Measurements from ENCODE around the gene IQCH. TPM values are rescaled to one million over a fixed set of nuclear protein-coding genes. Genes with fewer than 3 reads are reported as not detected.

The IQCH gene
- total RNA-seq, 2 donors from 2014 or later: 3.6 to 3.7 TPM

DNA sequence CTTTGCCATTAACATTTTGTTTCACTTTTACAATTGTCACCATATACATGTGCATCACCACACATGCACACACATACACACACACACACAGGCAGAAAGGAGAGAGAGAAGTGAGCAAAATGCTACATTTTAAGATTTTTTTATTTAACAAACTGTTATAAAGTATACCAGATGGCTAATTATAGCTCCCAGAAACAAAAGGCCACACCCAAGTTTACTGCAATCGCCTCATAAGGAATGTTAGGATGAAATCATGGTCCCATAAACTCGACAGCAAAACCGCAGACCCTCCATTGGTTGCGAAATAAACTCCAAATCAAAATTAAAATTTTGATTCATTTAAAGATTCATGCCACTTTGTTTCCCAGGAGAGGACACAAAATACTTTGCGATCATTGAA lies 250.2 kb downstream of the IQCH start:
- Mint-ChIP-seq H3K4me3 (no peak overlapping the region), H3K27ac (no peak overlapping the region), H3K4me1 (ENCODE audit: low read depth) (no peaks in the 10 kb centered on the region), H3K36me3 (ENCODE audit: insufficient read depth in 2 of 2) (no peaks in the 10 kb centered on the region), H3K27me3 (ENCODE audit: low read depth) (no peaks in the 10 kb centered on the region), H3K9me3 (no peaks in the 10 kb centered on the region)
- ATAC-seq (replicated peaks in 1 of 2) (no peak), DNase-seq (no peak)

- DNase-seq (no peak), ATAC-seq (replicated peaks in 1 of 2) (no peak)
- Mint-ChIP-seq H3K4me1 (ENCODE audit: low read depth) (no peaks in the 10 kb centered on the region), H3K4me3 (no peak overlapping the region), H3K27ac (no peak overlapping the region), H3K9me3 (no peaks in the 10 kb centered on the region), H3K27me3 (ENCODE audit: low read depth) (no peaks in the 10 kb centered on the region), H3K36me3 (ENCODE audit: insufficient read depth in 2 of 2) (no peaks in the 10 kb centered on the region)
Observed at GRCh38 chr15:67505675-67506572, 251.3 kb downstream of the IQCH start.

DNA sequence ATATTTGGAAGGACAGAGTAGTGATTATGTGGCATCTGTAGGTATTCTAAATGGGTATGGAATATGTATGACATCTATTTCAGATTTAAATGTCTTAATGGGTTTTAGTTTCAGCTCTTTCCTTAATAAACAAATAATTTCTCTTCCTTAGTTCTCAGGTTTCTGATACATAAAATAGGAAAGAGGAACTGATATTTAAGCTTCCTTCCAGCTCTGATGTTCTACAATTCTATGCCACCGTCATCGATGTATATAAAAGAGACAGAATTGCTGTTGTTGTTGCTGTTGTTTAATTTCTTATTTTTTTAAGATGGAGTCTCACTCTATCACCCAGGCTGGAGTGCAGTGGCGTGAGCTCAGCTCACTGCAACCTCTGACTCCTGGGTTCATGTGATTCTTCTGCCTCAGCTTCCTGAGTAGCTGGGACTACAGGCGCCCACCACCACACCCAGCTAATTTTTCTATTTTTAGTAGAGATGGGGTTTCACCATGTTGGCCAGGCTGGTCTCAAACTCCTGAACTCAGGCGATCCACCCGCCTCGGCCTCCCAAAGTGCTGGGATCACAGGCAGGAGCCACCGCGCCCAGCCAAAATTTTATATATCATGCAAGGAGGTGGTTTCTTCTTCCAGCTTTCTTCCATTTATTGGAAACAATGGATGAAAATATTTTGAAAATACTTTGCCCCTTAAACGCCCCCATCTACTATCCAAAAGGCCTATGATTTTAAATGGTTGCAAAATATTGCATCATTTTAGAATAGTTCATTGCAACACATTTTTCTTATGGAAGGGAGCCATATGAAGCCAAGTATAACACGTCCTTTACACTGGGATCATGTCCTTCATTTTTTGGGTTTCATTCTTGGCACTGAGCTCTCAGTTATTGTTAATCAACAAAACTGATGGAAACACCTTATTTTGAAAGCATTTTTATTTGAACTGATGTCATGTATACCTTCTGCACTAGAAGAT lies 252.5 kb downstream of the IQCH start:
- Mint-ChIP-seq H3K4me1 (ENCODE audit: low read depth) (peaks cover 5% of the 10 kb centered on the region), H3K9me3 (no peaks in the 10 kb centered on the region)
- ATAC-seq (replicated peaks in 1 of 2): no peak

GRCh38 chr15:67508407-67508806 lies 253.8 kb downstream of the IQCH start:
- DNase-seq: no peak
- Mint-ChIP-seq H3K36me3 (ENCODE audit: insufficient read depth in 2 of 2) (no peaks in the 10 kb centered on the region), H3K4me3 (no peak overlapping the region), H3K4me1 (ENCODE audit: low read depth) (peaks cover 5% of the 10 kb centered on the region), H3K27ac (no peak overlapping the region), H3K27me3 (ENCODE audit: low read depth) (no peaks in the 10 kb centered on the region), H3K9me3 (no peaks in the 10 kb centered on the region)
- ATAC-seq (replicated peaks in 1 of 2): no peak

More for the DNA sequence above, 252.5 kb downstream of the IQCH start:
- no peaks in the 10 kb centered on the region for H3K36me3 Mint-ChIP-seq (ENCODE audit: insufficient read depth in 2 of 2)
- no peak overlapping the region for H3K4me3 Mint-ChIP-seq
- no peaks in the 10 kb centered on the region for H3K27me3 Mint-ChIP-seq (ENCODE audit: low read depth)
- DNase-seq: no peak
- no peak overlapping the region for H3K27ac Mint-ChIP-seq

DNA sequence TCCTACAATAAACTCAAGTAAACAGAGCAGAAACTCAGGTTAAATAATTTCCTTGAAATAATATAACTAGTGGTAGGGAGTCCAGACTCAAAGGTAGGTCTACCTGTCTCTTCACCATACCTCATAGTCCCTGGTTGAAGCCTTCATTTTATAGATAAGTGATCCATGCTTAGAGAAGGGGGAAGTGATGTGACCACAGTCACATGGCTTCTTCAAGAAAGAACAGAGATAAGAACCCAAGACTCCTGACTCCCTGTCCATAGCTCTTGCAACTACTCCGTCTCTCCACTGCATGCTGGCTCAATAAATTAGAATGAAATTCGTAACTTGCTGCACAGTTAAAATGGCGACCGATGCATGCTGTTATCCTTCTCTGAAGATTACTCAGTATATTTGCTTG lies 255.3 kb downstream of the IQCH start:
- H3K36me3 Mint-ChIP-seq (ENCODE audit: insufficient read depth in 2 of 2): no peaks in the 10 kb centered on the region
- no peaks in the 10 kb centered on the region for H3K27me3 Mint-ChIP-seq (ENCODE audit: low read depth)
- peaks cover 5% of the 10 kb centered on the region for H3K4me1 Mint-ChIP-seq (ENCODE audit: low read depth)
- H3K9me3 Mint-ChIP-seq: no peaks in the 10 kb centered on the region
- H3K4me3 Mint-ChIP-seq: no peak overlapping the region
- ATAC-seq (replicated peaks in 1 of 2) (no peak), DNase-seq (no peak)
- no peak overlapping the region for H3K27ac Mint-ChIP-seq

DNA sequence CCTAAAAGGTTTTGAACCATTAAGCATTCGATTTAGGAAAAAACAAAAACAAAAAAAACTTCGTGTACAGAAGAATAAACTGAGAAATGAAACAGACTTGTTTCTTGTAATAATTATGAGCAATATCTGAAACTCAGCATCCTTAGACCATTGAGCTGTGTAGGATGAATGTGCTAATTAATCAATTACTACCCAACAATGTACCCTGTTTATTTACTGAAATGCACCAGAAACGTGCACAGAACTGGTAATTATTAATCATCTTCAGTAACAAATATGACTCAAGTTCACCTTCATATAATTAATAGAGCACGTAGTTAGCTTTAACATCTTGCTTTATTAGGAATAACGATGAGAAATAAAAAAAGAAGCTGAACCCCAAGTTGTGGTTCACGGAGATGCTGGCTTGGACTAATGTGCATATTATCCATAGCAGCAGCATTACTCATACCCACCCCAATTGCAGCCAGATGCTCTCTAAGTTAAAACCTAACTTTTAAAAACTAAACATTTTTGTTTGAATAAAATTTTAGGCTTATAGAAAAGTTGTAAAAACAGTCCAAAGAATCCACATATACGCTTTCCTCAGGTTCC lies 256.1 kb downstream of the IQCH start:
- Mint-ChIP-seq H3K9me3 (no peaks in the 10 kb centered on the region), H3K4me1 (ENCODE audit: low read depth) (peaks cover 5% of the 10 kb centered on the region), H3K27me3 (ENCODE audit: low read depth) (no peaks in the 10 kb centered on the region), H3K36me3 (ENCODE audit: insufficient read depth in 2 of 2) (no peaks in the 10 kb centered on the region), H3K4me3 (no peak overlapping the region), H3K27ac (no peak overlapping the region)
- ATAC-seq (replicated peaks in 1 of 2) (no peak), DNase-seq (no peak)

DNA sequence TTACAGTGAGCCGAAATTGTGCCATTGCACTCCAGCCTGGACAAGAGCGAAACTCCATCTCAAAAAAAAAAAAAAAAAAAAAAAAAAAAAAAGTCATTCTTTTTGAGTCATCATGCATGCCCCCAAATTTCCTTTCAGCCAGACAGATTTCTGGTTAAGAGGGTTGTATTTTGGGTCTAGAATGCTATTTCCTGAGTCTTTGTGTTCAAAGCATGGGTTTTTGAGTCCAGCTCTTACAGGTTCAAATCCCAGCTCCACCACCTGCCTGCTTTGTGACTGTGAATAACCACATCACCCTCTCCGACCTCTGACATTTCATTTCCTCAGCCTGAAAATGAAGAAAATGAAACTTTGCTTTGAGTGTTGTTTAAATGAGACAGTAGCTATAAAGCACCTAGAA lies 257.0 kb downstream of the IQCH start:
- ATAC-seq (replicated peaks in 1 of 2) (no peak), DNase-seq (peak in 1 of 2 donors; percentile 3)
- Mint-ChIP-seq H3K27ac (no peak overlapping the region), H3K36me3 (ENCODE audit: insufficient read depth in 2 of 2) (no peaks in the 10 kb centered on the region), H3K4me1 (ENCODE audit: low read depth) (peaks cover 5% of the 10 kb centered on the region), H3K27me3 (ENCODE audit: low read depth) (no peaks in the 10 kb centered on the region), H3K9me3 (no peaks in the 10 kb centered on the region), H3K4me3 (no peak overlapping the region)

DNA sequence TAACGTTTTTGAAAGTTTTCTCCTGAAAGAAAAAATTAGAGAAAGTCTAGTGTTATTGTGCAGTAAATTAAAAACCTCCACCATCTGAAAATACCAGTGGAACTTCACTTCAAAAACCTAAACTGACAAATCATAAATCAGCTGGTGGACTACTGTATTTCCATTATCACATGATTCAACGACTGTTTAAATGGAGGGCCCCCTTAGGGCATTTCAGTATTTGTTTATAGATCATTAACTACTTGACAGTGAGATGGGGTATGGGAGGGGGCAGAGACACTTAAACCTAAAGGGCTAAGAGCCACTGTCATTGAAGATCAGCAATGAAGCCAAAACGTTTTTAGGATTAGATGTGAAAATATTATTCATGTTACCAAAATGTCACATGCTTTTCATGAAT lies 257.6 kb downstream of the IQCH start:
- H3K36me3 Mint-ChIP-seq (ENCODE audit: insufficient read depth in 2 of 2): no peaks in the 10 kb centered on the region
- no peaks in the 10 kb centered on the region for H3K27me3 Mint-ChIP-seq (ENCODE audit: low read depth)

GRCh38 chr15:67512933-67513714 lies 258.5 kb downstream of the IQCH start:
- ATAC-seq (replicated peaks in 1 of 2) (no peak), DNase-seq (no peak)
- Mint-ChIP-seq H3K36me3 (ENCODE audit: insufficient read depth in 2 of 2) (no peaks in the 10 kb centered on the region), H3K27me3 (ENCODE audit: low read depth) (no peaks in the 10 kb centered on the region), H3K4me1 (ENCODE audit: low read depth) (peaks cover 5% of the 10 kb centered on the region), H3K27ac (no peak overlapping the region), H3K9me3 (no peaks in the 10 kb centered on the region), H3K4me3 (no peak overlapping the region)

More for the DNA sequence above, 257.6 kb downstream of the IQCH start:
- ATAC-seq (replicated peaks in 1 of 2) (no peak), DNase-seq (no peak)
- H3K9me3 Mint-ChIP-seq: no peaks in the 10 kb centered on the region
- H3K4me1 Mint-ChIP-seq (ENCODE audit: low read depth): peaks cover 5% of the 10 kb centered on the region
- H3K27ac Mint-ChIP-seq: no peak overlapping the region
- H3K4me3 Mint-ChIP-seq: no peak overlapping the region

GRCh38 chr15:67515090-67515489 lies 260.5 kb downstream of the IQCH start:
- no peaks in the 10 kb centered on the region for H3K9me3 Mint-ChIP-seq
- no peaks in the 10 kb centered on the region for H3K36me3 Mint-ChIP-seq (ENCODE audit: insufficient read depth in 2 of 2)

GRCh38 chr15:67515557-67515956 lies 261.0 kb downstream of the IQCH start:
- H3K36me3 Mint-ChIP-seq (ENCODE audit: insufficient read depth in 2 of 2): no peaks in the 10 kb centered on the region
- H3K27me3 Mint-ChIP-seq (ENCODE audit: low read depth): no peaks in the 10 kb centered on the region
- H3K4me1 Mint-ChIP-seq (ENCODE audit: low read depth): peaks cover 5% of the 10 kb centered on the region
- no peak overlapping the region for H3K4me3 Mint-ChIP-seq
- no peaks in the 10 kb centered on the region for H3K9me3 Mint-ChIP-seq
- H3K27ac Mint-ChIP-seq: no peak overlapping the region
- DNase-seq (no peak), ATAC-seq (replicated peaks in 1 of 2) (no peak)

More at GRCh38 chr15:67515090-67515489, 260.5 kb downstream of the IQCH start:
- no peak overlapping the region for H3K27ac Mint-ChIP-seq
- DNase-seq (no peak), ATAC-seq (replicated peaks in 1 of 2) (no peak)
- no peaks in the 10 kb centered on the region for H3K27me3 Mint-ChIP-seq (ENCODE audit: low read depth)
- peaks cover 5% of the 10 kb centered on the region for H3K4me1 Mint-ChIP-seq (ENCODE audit: low read depth)
- H3K4me3 Mint-ChIP-seq: no peak overlapping the region

GRCh38 chr15:67520321-67521028 lies 265.9 kb downstream of the IQCH start:
- peaks cover 22% of the 10 kb centered on the region for H3K4me1 Mint-ChIP-seq (ENCODE audit: low read depth)
- peaks cover 0 to 3% of the 10 kb centered on the region in 2 donors for H3K36me3 Mint-ChIP-seq (ENCODE audit: insufficient read depth in 2 of 2)
- no peak for DNase-seq
- H3K27ac Mint-ChIP-seq: peak overlapping the region; percentile 82
- peak overlapping the region; percentile 81 to 83 for H3K4me3 Mint-ChIP-seq
- H3K27me3 Mint-ChIP-seq (ENCODE audit: low read depth): no peaks in the 10 kb centered on the region
- H3K9me3 Mint-ChIP-seq: no peaks in the 10 kb centered on the region
- ATAC-seq (replicated peaks in 1 of 2): peak in 1 of 2 donors; percentile 9

All from activated T-cell treated with anti-CD3 and anti-CD28 coated beads, Interleukin-2, amount 50 U/mL, for 72 hours (primary cell).